GM12891 (cell line): Measurements from ENCODE around the gene DDC.

Experiments
- DNase-seq: peaks from one replicate; pipeline ENCODE4 v3.0.0; 2011; ENCODE audit warnings: low spot score; ENCODE audit not compliant: insufficient read length
- FAIRE-seq: peaks from 2 replicates; lab custom pipeline; 2011; peaks lifted over from hg19 to GRCh38; lab: Jason Lieb, UNC
- PAX5 ChIP-seq: IDR thresholded peaks from 2 replicates; pipeline ENCODE4 v1.6.1; 2011; ENCODE audit warnings: low read length, moderate library complexity, mild to moderate bottlenecking; ENCODE audit not compliant: insufficient read depth, severe bottlenecking
- POLR2A ChIP-seq: IDR thresholded peaks from 2 replicates; pipeline ENCODE4 v1.6.1; 2011; ENCODE audit warnings: low read depth, low read length, control low read depth
- POLR2AphosphoS5 ChIP-seq: IDR thresholded peaks from 2 replicates; pipeline ENCODE4 v1.6.1; 2011; ENCODE audit warnings: low read depth, low read length, control low read depth
- POU2F2 ChIP-seq: IDR thresholded peaks from 2 replicates; pipeline ENCODE4 v1.6.1; 2011; ENCODE audit warnings: low read depth, mild to moderate bottlenecking, control low read depth, low read length, moderate library complexity
- SPI1 ChIP-seq: IDR thresholded peaks from 2 replicates; pipeline ENCODE4 v1.6.1; 2011; ENCODE audit warnings: low read depth, low read length, control low read depth
- TAF1 ChIP-seq: IDR thresholded peaks from 2 replicates; pipeline ENCODE4 v1.6.1; 2011; ENCODE audit warnings: low read depth, low read length, control low read depth

DDC gene

GRCh38 chr7:50567715-50568261, 2.6 kb upstream of the DDC start:
- TF ChIP-seq PAX5: no peak
- no peak for TF ChIP-seq POU2F2
- no peak for TF ChIP-seq SPI1
- no peak for TF ChIP-seq POLR2A
- no peak for TF ChIP-seq TAF1
- no peak for TF ChIP-seq POLR2AphosphoS5
- DNase-seq (no peak), FAIRE-seq (no peak)

DNA sequence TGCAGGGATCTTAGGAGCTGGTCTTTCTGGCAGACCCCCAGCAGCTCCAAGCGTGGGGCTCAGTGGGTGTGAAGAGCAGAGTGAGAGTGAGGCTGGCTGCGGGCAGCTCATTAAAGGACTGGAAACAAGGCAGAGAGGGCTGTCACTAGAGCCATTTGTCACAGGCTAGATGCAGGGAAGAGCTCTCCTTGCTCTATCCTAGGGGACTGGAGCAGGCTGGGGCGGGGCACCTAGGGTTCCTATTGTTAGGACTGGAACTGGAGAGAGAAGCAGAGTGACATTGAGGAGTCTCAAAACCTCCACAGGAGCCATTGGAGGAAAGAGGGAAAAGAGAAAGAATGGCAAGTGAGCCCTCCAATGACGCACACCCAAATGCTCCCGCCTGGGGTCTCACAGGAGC, 772 bp upstream of the DDC start:
- TF ChIP-seq POLR2AphosphoS5 (no peak), PAX5 (no peak), SPI1 (no peak), POLR2A (no peak), POU2F2 (no peak), TAF1 (no peak)
- no peak for DNase-seq
- FAIRE-seq: no peak

- no peak for DNase-seq
- FAIRE-seq: no peak
- TF ChIP-seq POLR2A (no peak), POU2F2 (no peak), SPI1 (no peak), POLR2AphosphoS5 (no peak), TAF1 (no peak), PAX5 (no peak)
These were observed 333 bp upstream of the DDC start for GRCh38 chr7:50565559-50565916.

DNA sequence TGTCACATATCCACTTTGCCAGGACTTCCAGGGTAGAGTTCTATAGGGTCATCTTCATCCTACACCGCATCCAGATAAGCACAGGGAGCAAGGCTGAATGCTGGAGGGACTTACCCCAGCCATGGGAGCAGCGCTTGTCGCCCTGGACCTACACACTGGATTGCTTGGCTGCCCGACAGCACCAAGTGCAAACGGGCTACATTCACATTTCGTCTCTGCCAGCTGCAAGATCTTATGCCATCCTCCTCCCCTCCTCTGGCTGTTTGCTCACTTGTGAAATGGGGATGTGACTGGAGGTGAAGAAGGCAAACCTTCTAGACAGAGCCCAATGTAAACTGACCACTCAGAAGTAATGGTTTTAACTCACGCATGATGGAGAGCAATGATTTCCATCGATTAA, 1.0 kb downstream of the DDC start:
- TF ChIP-seq TAF1 (no peak), PAX5 (no peak), POLR2A (no peak), POLR2AphosphoS5 (no peak), SPI1 (no peak), POU2F2 (no peak)
- DNase-seq (no peak), FAIRE-seq (no peak)

GRCh38 chr7:50562136-50562535, 3.1 kb downstream of the DDC start:
- DNase-seq (no peak), FAIRE-seq (no peak)
- TF ChIP-seq POLR2AphosphoS5 (no peak), POLR2A (no peak), SPI1 (no peak), TAF1 (no peak), PAX5 (no peak), POU2F2 (no peak)

DNA sequence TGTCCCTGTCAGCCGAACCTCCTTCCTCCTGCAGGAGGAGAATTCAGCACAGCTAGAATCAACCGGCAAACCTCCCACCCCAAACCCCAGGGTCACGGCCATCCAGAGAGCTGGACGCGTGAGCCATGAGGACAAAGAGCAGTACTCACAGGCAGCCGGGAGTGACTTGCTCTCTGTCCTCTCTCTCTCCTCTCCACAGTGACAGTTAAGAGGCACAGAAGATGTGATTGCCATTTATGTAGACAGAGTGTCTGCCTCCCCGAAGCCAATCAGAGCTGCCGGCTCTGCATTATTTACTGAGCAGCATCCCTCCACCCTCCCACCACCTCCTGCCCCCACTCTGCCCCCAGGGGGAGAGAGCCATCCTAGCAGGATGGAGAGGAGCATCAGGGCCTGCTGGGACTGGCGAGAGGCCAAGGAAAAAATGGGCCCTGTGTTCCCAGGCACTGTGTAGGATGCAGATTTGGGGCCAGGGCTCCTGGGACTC, 4.3 kb downstream of the DDC start:
- TF ChIP-seq PAX5 (no peak), SPI1 (no peak), TAF1 (no peak), POU2F2 (no peak), POLR2A (no peak), POLR2AphosphoS5 (no peak)
- DNase-seq: no peak
- FAIRE-seq: no peak

GRCh38 chr7:50559881-50560280, 5.3 kb downstream of the DDC start:
- no peak for FAIRE-seq
- TF ChIP-seq PAX5 (no peak), TAF1 (no peak), SPI1 (no peak), POLR2A (no peak), POU2F2 (no peak), POLR2AphosphoS5 (no peak)
- no peak for DNase-seq

- DNase-seq (no peak), FAIRE-seq (no peak)
- TF ChIP-seq PAX5 (no peak), POU2F2 (no peak), POLR2A (no peak)
These were observed 6.7 kb downstream of the DDC start for GRCh38 chr7:50558294-50559053.

- TF ChIP-seq POLR2AphosphoS5 (no peak), SPI1 (no peak), POU2F2 (no peak), TAF1 (no peak), PAX5 (no peak), POLR2A (no peak)
- DNase-seq (no peak), FAIRE-seq (no peak)
These were observed 8.1 kb downstream of the DDC start for GRCh38 chr7:50557099-50557498.
